ENCODE measurements around the gene EML6.
"Not testable (repeated sequence)": the region's sequence is repeated elsewhere in the genome, so short reads cannot be mapped to it uniquely, and the experiment has no call there.

Gene EML6

GRCh38 chr2:54969295-54969939 is 246.0 kb downstream of the EML6 start:
- no peak for DNase-seq

DNA sequence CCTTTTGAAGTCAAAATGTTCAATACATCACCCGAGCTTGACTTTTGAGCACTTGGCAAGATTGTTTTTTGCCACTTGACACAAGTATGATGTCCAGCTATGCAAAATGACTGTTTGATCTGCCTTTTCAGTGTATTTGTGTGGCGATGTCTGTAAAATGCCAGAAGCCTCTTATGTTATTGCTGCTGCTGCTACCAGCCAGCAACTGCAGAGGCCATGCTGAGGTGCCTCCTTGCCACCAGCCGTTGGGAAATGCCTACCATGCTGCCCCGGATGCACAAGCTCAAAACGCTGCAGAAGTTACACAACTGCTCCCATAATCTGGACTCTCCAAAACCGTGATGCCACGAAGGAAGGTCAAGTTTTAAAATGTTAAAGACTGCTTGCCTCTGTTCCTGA is 246.5 kb downstream of the EML6 start:
- DNase-seq, result no peak

- no peak for DNase-seq
Observed at GRCh38 chr2:54975175-54975574, 251.7 kb downstream of the EML6 start.

DNA sequence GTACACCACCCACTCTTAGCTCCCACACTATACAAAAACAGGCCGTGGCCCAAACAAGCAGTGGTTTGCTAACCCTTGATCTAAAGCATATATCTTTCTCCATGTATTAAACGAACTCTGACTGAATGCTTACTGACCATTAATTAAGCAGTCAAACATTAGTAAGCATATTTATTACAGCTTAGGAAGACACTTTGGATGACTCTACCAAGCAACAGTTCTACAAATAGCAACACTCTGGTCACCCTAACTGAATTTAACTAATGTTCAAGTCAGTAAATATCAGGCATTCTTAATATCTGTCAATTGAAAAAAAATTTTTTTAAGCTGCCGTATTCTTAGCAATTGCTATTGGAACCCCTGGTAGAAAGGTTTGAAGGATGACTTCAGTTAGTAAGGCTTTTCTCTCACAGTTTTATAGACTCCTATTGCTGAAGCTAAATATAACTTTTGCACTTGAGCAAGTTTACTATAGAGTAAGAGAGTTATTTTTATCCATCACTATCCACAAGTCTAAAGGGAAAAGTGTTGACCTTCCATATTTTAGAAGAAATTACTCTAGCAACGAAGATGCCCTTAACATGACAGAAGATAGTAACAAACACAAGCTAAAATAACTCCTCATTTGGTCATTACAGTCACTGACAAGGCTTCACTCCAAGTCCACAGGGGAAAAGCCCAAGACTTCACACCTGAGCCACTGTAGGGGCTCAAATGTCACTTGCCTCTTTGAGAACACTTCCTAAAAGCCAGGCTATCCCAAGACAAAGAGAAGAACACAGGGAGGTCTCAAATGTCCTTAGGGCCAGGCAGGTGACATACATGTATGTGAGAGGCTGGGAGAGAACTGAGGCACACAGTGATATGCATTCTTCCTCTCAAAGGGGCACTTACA is 252.4 kb downstream of the EML6 start:
- no peak for DNase-seq

DNA sequence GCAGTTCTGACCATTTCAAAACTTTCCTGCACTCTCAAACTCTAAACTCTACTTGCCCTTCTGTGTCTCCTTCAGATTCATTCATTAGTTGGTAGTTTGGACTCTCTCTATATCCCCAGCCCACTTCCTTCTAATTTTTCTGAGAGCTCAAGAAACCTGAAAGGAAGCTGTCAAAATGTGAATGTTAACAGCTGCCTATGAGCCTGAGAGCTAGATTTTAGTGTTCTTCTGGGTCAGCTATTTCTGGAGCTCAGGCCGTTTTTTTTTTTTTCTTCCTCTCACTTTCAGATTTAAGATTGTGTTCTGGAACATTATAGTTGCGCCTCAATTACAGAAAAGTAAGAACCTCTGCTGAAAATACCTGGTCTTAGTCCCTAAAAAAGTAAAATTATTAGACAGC is 253.7 kb downstream of the EML6 start:
- DNase-seq, result no peak

- DNase-seq, result no peak
Observed at GRCh38 chr2:54979321-54980044, 256.0 kb downstream of the EML6 start.

GRCh38 chr2:54981385-54981784 is 257.9 kb downstream of the EML6 start:
- no peak for DNase-seq

DNA sequence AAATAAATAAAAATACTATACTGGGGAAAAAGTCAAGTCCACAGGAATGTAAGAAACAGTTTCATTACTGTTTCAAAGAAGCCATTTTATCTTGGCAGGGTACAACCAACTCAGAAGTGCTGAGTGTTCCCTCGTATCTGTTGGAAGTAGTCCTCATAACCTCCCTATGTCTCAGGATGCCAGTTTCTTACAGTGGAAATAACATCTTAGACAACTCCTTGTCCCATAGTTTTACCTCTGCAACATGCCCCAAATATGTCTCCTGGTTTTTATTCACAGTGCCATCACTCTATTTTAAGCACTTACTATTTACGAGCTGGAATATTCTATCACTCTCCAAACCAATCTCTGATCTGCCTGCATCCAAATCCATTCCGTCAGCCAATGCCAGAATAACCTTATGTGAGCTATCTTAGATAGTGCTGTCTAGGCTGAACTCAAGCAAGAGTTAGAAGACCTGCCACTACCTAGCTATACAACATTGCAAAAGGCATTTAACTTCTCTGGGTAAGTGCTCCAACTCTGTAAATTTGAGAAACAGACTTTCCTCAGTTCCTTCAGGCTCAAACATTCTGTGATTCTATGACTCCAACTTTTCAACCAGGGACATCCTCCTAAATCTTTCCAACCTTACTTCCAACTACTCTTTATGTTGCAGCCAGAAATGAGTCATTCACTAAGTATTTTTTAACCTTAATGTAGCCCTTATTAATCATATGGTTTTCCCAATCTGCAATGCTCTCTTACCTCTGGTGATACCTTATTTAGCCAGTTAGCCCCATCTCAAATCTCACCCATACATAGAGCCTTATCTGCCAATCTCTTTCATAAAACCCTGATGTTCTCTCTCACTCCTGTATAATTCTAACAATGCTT is 260.1 kb downstream of the EML6 start:
- no peak for DNase-seq

DNA sequence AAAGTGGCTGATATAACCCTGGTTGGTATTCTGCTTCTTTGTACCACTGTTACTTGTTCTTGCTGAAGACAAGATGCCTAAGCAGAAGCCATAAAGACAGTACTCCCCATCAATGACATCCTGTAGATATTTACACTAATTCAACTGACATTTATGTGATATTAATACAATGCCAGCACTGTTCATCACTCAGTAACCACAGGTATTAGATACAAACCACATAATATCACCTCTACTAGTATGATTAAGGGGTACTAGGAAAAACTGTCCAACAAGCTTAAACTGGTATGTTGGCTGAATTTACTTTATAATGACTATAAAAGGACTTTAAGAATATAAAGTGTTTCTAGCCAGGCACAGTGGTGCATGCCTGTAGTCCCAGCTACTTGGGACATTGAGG is 261.0 kb downstream of the EML6 start:
- no peak for DNase-seq

GRCh38 chr2:54986264-54986663 is 262.8 kb downstream of the EML6 start:
- DNase-seq, result no peak

DNA sequence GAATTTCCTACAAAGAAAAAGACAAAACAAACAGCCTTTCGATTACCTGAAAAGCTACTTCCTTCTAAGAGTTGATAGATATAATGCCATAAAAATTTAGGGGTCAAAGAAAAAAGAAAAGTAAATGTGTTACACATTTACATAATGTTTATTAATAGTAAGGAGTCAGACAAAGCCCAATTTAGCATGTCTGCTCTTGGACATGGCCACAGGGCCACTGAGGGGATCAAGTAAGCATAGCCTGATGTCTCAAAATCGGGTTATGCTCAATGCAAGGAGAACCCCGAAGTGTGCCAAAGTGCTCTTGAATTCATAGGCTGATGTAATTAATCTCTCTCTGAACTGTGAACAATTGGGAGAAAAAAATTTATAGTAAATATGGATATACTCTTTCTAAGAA is 265.1 kb downstream of the EML6 start:
- no peak for DNase-seq

GRCh38 chr2:54990694-54991093 is 267.2 kb downstream of the EML6 start:
- not testable (repeated sequence) for DNase-seq

- no peak for DNase-seq
Observed at GRCh38 chr2:54995553-54995952, 272.1 kb downstream of the EML6 start.

GRCh38 chr2:54997826-54998225 is 274.4 kb downstream of the EML6 start:
- DNase-seq, result no peak

- no peak for DNase-seq
Observed at GRCh38 chr2:54999182-54999581, 275.7 kb downstream of the EML6 start.

GRCh38 chr2:55000341-55000740 is 276.9 kb downstream of the EML6 start:
- no peak for DNase-seq

DNA sequence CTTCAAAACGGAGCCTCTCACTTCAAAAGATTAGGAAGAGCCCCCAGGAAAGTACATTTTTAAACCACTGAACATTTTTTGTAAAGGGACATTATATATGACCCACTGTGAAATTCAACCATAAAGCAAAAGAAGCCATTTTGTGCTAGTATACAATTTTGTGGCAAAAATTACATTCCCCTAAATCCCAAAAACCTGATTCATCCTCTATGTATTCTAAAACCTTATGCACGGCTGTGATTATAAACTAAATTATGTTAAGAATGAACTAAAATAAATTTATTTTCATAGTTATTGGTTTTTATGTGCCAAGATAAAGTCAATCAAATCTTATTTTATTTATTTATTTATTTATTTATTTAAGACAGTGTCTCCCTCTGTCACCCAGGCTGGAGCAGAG is 278.3 kb downstream of the EML6 start:
- no peak for DNase-seq

- DNase-seq, result no peak
Observed at GRCh38 chr2:55003706-55004639, 280.5 kb downstream of the EML6 start.

DNA sequence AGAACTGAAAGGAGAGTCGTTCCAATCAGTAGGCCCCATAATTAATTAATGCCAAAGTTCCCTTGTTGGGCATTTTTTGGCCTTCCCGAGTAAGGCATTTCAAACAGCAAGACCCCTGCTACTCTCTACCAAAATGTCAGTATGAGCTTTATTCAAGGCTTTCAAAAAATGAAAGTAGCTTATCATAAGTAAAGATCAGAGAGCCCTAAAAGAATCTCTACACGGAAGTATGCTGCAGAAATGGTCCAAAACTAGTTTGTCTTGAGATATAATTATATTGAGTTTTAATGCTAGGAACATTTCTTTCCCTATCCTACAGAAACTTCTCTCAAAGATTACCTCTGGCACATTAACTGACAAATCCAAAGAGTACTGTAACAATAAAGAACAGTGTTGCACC is 282.8 kb downstream of the EML6 start:
- DNase-seq, result no peak

GRCh38 chr2:55009277-55010060 is 286.0 kb downstream of the EML6 start:
- DNase-seq, result peak; percentile 19

GRCh38 chr2:55010149-55010591 is 286.7 kb downstream of the EML6 start:
- DNase-seq, result peak; percentile 67
